ENCODE data around the gene MARCHF9.

GRCh38 chr12:57745485-57745881 is 9.4 kb upstream of the MARCHF9 start:
- TF ChIP-seq POLR2A (IDR thresholded peaks at IDR 0.05) = no peak
- TF ChIP-seq, protein P1, sequence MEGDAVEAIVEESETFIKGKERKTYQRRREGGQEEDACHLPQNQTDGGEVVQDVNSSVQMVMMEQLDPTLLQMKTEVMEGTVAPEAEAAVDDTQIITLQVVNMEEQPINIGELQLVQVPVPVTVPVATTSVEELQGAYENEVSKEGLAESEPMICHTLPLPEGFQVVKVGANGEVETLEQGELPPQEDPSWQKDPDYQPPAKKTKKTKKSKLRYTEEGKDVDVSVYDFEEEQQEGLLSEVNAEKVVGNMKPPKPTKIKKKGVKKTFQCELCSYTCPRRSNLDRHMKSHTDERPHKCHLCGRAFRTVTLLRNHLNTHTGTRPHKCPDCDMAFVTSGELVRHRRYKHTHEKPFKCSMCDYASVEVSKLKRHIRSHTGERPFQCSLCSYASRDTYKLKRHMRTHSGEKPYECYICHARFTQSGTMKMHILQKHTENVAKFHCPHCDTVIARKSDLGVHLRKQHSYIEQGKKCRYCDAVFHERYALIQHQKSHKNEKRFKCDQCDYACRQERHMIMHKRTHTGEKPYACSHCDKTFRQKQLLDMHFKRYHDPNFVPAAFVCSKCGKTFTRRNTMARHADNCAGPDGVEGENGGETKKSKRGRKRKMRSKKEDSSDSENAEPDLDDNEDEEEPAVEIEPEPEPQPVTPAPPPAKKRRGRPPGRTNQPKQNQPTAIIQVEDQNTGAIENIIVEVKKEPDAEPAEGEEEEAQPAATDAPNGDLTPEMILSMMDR (IDR thresholded peaks at IDR 0.05) = no peak
